ENCODE measurements around the gene HDAC7.

The HDAC7 gene

DNA sequence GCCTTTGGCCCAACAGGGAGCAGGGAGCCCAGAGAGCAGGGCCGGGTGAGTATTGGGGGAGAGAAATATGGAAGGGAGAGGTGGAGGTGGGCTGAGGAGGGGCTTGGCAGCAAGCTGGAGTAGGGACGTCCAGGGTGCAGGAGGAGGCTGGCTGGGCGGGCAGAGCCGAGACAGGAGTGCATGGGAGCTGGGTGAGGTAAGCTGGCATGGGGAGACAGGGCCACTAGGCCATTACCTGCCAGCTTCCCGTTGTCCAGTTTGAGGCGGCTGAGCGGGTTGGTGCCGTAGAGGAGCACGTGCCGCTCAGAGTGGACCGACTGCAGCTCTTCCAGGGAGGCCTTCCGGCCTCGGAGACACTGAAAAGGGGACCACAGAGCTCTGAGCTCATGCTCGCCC is 28.4 kb downstream of the HDAC7 start:
- no peak for DNase-seq

DNA sequence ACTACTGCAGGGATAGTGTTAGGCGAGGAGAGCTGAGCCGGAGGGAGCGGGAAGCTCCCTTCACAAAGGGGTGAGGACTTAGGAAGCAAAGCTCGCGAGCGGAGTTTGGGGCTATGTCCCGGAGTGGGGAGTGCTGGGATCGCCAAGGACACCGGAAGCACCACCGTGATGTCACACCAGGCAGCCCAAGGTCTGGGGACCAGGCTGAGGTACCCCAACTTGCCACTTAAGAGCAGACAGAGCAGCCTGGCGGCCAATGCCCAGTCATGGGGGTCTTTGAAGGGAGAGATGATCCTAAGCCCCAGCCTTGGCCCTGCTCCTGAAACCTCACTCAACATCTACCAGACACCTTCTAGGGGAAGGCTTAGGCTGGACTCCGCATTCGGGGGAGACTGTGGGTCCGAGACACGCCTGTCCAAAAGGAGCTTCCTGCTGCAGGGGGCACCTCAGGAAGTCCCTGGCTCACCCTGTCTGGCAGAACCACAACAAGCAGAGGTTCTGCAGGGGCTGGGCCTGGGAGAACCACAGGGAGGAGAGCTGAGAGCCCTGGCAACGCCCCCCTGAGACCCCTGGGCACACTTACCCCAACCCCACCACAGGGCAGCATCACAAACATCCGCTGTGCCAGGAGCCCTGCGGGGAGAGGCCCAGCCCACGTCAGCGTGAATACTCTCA is 28.9 kb downstream of the HDAC7 start:
- no peak for DNase-seq

DNA sequence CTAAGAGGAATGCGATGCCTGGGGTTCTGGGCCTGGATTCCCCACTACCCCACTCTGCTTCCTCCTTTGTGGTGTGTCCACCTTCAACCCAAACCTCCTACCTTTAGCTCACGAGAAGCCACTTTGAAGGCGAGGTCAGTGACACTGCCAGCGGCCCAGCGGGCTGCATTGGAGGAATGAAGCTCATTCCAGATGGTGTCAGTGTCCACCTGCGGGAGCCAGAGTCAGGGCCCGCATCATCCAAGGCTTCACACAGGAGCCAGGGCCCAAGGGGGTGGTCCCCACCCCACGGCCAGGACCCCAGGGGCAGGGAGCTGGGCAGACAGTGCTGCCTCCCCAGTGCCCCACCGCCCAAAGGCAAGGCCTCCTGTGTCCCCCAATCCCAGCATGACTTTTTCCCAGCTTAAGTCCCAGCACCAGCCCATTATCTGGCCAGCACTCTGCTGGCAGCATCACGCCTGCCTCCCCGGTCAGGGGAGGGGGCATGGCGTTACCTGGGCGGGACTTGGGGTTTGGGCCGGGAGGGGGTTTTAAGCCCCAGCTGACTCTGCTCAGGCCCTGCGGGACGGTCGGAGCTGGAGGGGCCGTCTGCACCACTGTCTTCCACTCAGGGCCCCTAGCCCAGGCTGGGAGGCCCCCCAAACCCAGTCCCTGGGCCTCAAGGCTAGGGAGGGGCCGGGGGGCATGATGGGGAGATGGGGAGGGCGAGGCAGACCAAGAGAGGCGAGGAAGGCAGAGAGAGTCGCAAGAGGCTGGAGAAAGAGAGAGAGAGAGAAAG is 29.8 kb downstream of the HDAC7 start:
- DNase-seq: no peak

DNA sequence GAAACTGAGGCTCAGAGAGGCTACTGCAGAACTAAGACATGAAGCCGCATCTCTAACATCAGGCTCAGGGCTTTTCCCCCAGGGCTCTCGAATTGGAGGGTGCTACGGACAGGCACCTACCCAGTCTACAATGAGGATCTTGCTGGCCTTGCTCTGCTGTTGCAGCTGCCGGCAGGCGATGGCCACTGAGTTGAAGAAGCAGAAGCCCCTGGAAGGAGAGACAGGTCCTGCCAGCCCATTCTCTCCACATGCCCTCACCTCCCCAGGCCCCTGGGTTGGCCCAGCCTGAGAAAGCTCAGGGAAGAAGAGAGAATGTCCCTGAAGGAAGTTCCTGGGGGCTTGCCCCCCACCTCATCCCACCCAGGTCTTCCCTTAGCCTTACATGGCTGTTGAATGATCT is 30.6 kb downstream of the HDAC7 start:
- DNase-seq: no peak

DNA sequence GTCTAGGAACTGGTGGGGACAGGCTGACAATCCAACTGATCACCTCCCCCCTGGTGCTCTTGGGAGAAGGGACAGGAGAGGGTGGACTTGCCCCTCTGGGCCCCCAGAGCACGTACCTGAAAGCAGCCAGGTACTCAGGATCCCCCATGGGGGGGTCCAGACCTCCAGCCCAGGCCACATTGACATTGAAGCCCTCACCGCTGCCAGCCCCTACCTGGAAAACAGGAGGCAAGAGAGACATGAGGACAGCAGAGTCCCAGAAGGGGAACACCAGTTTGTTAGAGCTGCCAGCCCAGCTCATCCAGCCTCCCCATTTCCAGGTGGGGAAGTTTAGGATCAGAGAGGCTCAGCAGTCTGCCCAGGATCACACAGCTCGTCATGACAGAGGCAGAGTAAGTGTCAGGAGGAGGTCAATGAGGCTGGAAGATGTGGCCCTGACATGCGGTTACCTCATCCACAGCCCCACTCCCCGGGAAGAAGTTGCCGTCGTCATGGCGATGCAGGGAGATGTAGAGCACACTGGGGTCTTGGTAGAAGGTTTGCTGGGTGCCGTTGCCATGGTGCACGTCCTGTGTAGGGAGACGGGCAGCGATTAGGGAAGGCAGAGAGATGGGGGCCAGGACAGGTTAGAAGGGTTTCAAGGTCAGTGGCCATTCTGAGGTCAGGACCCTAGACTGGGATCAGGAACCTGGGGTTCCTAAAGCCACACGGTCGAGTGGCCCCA is 31.9 kb downstream of the HDAC7 start:
- DNase-seq: no peak

DNA sequence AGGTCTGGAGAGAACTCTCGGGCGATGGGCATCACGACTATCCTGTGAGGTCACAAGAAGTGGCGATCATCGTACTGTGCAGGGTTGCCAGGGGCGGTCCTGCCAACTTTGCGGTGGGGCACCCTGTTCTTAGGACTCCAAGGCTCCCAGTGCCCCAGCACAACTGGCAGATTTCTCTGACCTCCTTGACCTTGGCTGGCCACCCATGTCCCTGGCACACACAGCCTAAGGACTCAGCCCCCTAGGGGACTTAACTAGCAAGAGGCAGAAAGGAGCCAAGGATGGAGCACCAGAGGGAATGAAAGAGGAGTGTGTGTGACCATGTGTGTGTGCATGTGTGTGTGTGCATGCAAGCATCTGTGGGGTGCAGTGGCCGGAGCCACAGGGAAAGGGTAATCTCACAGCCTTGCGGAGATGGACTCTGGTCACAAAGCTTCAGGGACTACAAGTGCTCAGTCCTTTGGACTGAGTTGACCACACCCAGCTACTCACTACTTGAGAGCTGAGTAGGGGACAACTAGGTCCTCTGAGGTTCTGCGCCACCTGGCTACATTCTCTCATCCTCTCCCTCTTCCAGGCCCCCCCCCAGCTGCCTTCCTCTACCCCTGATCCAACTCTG is 32.9 kb downstream of the HDAC7 start:
- DNase-seq: no peak

DNA sequence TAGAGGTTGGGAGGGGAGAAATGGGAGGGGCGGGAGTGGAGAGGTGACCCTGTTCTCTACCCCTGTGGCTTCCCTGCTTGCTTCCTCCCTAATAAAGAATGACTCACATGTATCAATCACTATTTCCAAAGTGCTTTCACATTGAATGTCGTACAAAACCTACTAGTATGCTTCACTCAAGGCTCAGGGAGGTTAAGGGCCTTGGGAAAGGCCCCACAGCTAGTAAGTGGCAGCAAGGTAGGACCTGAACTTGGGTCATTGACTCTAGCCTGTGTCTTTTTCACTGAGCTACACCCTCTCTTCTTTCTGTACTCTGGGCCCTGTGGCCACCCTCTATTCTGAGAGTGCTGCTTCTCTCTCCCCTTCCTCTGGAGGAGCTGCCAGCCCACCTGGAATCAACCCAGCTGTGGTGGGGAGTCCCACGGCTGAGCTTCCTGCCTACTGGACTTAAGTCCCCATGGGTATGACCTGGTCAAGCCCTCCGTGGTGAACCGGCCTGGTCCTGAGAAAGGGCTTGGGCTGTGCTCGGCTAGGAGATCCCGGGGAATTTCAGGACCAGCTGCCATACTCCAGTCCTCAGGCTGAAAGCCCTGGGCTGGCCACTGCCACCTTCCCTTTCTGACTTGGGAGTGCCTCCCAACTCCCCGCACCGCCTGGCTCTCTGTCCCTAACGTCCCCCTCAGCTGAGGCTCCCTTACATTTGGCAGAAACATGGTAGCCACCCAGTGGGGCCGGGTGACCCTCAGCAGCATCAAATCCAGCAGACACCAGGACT is 33.6 kb downstream of the HDAC7 start:
- no peak for DNase-seq

DNA sequence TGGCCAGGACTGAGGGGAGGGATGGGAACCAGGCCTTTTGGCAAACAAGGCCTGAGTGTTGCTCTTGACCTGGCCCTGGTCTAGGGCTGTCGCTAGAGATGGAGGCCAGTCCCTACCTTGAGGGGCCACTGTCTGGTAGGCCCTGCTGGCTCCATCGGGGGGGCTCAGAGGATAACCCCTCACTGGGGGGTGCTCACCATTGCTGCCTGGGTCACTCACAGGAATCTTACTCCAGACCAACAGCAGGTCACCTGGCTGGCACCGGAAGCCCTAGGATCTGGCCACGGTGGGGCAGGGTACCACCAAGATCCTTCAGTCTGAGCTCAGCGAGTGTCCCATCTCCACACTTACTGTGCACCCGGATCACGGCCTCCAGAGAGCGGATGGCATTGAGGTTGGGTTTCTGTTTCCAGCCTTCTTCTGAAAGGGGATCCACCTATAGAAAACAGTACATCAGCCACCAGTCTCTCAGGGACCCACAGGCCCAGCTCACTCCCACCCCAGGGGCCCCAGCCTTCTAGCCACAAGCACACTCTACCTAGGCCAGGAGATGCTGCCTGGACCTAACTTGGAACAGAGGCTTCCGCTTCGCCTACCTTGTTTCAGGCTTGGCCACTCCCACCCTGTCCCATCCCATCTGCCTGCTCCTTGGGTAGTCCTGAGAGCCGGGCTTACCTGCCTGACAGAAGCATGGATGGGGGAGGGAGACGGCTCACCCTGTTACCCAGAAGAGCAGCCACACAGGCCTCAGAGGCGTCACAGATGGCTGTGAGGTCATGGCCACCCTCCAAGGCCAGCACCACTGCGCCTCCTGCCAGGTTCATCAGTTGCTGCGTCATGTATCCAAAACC is 34.4 kb downstream of the HDAC7 start:
- no peak for DNase-seq

DNA sequence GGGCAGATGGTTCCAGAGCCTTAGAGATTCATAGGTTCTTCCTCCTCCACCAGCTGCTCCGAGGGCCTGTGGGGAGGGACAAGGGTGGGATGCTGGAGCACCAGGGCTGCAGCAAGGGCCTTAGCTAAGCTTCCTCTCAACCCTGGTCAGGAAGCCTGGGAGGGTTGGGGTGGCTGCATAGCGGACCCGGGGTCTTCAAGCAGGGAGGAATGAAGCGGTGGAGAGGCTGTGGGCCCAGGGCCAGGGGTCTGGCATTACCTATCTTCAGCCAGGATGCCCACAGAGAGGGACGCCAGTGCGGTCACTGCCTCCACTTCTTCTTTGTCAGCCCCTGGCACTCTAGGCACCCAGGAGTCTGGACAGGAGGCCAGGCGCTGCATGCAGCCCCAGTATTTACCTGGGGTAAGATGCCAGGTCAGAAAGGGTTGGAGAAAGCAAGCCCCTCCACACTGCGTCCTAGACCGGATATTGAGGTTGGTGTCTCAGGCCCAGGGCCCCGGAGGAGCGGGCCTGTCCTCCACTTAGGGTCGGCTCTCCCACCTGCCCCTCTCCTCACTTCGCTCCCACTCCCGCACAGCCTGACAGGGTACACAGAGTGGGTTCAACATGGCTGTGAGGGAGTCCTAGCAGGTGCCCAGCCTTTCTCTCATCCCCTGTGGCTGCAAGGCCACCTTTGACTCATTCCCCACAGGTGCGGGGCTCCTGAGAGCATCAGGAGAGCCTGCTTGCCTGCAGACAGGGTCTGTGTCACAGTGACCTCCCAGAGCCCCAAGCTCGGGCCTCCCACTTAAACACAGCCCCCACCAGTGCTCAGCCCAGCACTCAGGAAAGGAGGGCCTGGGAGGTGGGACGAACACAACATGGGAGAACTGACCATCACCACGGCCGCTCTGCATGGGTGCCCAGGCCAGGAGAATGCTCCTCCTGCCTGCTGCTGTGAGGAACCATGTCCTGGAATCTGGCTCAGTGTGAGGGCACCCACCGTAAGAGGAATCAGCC is 35.6 kb downstream of the HDAC7 start:
- DNase-seq: no peak

DNA sequence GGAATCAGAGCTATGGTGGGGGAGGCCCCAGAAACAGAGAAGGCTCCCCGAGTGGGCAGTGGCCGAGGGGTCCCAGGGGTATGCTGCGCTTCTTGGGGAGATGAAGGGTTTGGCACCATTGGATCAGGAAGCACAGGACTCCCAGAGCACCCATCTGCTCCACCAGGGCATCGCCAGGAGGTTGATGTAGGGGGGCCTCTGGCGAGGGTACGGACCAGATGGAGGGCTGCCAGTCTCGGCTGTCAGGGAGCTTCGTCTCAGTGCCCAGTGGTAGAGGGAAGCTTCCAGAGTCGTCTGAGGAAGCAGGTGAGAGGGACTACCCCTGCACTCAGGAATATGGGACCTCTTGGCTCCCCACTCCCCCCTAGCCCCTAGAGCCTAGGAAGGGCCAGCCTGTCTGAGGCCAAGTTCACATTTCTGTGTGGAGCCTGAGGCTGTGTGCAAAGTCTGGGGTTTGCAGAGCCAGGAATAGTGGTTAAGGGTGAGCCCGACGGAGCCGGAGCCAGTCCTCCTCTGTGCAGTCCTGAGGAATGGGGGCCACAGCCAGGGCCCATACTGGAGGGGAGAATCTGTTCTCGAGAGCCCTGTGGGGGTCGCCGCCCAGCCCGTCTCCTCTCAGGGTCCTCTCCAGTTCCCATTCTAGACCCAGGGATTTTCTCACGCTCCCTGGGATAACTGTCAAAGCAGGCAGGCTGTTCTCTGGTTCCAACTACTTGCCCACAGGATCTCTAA is 36.5 kb downstream of the HDAC7 start:
- no peak for DNase-seq

DNA sequence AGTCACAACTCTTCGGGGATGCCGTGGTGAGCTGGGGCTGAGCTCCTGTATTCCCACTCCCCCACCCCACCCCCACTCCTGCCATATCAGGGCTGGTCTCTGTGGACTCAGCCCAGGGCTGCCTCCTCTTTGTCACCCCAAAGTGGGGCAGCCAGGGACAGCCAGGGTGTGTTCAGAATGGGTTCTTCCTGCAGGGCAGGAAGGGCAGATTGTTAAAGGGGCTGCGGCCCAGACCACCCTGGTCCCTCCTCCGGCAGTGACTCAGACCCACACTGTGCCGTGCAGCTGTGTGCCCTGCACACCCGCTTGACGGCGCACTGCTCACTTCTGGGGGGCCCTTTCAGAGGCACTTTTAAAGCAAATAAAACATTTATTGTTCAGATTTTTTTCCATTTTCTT is 37.3 kb downstream of the HDAC7 start:
- DNase-seq: no peak

DNA sequence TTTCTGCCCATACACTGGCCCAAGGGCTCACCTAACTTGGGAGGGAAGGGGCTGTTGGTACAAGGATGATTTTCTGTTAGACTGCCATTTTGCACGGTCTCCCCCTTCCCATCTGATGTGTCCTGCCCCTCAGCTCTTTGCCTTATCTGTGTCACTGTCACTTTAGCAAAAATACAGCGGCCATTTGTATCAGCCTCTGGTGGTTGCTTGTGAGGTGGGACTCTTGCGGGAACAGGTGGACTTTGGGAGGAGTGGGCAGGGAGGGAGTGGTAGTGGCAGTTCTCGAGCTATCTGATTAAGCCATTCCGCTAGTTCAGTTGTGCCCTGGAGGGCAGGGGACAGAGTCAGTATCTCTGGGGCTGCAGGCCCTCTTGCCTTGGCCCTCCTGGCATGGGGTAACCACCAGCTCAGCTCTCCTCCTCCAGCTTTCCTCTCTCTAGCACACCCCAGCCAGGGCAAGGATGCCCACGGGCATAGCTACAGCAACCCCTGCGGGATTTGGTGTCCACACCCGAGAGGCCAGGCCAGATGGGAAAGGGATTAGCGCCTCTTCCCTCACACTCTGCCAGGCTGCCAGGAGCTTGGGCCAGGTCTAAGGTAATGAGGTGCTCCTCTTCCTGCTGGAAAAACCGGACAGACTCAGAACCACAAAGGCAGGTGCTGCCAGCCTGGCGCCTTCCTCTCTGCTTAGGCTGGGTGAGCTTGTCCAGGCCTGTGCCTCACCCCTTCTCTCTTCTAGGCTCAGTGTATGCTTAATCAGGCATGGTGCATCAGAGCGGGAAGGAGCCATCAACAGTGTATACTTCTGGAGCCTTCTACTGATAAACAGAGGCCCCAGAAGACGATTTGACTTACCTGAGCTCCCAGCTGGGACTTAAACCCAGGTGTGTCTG is 38.0 kb downstream of the HDAC7 start:
- DNase-seq: no peak

DNA sequence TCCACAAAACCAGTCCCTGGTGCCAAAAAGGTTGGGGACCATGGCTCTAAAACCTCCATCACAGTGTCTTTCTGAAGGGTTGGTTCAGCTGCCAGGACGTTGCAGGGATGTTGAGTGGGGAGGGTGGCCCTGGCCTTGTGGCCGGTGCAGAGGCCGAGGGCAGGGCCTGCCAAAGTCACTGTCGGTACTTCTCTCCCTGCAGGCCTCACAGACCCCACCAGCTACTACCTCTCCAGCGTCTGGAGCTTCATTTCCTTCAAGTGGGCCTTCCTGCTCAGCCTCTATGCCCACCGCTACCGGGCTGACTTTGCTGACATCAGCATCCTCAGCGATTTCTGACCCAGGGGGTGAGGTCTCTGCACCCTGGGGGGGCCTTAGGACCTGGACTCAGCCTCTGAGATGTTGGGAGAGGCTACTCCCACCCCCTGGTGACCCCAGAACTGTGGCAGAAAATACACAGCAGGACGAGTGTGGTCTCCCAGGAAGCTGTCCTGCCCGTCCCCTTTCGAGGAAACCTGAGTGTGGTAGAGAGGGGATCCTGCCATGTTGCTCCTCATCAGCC is 39.7 kb downstream of the HDAC7 start:
- no peak for DNase-seq

DNA sequence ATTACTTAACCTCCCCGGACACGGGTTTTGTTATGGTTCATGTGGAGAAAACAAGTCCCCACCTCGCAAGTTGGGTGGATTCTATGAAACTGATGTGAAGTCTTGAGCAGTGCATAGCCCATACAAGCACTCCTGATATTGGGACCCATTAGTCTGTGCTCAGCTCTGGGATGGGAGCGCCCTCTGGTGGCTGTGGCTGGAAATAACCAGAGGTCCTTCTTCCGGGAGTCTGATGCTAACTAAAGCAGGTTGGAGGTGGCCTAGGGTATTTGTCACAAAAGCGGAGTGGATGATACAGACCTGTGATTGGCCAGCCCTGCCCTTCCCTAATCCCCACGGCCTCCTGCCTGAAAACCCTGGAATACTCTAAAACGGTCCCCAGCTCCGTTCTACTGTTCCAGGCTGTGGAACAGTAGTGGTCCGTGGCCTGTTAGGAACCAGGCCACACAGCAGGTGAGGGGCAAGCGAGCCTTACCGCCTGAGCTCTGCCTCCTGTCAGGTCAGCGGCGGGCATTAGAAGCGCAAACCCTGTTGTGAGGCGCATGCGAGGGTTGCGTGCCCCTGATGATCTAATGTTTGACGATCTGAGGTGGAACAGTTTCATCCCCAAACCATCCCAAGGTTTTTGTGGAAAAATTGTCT is 40.3 kb downstream of the HDAC7 start:
- DNase-seq: peak; percentile 73 to 81

DNA sequence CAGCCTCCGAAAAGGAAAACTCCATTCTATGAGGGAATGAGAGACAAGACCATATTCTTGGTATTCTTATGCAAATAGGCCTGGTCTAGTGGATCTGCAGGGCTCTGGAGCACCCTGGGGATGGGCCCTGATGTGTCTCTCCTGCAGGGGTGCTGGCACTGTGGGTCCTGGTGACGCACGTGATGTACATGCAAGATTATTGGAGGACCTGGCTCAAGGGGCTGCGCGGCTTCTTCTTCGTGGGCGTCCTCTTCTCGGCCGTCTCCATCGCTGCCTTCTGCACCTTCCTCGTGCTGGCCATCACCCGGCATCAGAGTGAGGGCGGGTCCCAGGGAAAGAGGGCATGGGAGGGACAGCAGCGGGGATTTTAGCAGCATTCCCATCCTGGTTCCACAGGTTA is 40.8 kb downstream of the HDAC7 start:
- no peak for DNase-seq

DNA sequence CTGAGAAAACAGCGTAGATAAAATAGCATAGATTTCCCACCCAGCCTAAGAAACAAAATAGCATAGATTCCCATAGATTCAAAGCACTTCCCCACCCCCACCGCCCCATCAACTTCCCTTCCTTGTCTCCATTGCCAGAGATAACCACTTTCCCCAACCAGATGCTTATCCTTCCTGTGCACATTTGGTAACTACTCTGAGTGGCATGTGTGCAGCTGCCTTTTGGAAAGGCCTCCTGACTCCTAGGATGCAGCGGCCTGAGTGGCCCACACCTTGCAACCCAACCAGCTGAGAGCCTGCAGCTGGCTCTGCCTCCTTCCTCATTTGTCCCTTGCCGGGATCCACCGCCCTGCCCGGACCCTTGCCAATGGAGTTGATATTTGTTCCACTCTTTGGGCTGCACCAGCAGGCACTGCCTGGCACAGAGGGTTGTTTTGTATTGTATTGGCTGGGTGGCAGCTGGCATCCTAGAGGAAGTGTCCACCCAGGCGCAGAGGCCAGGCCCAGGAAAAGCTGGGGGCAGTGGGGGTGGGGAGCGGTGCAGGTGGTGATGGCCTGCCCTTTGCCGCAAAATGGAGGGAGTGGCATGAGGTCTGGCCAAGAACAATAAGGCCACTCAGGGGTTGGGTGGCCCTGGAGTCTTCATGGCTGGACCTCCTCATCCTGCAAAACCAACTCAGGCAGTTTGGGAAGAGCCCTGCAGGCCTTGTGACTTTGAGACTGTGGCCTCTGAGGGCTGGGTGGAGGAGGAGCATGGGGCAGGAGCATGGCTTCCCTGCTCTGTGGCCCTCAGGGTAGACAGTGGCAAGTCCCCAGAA is 41.8 kb downstream of the HDAC7 start:
- DNase-seq: peak in 1 of 2 experiments; percentile 10

DNA sequence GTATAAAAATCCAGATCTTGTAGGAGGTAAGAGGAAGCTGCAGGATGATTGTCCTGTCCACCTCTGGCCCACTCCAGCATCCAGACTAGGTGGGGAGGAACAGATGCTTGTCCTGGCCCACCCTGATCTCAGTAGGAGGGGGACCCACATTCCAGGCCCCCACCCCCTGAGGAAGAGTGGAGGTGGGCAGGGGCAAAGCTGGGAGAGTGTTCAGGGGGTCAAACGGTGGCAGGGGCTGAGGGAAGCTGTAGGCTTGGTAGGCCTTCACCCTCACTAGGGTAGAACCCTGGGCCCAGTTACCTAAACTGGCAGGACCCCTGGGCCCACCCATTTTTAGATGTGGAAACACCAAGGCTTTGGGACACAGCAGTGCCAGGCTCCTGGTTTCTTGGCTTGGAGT is 42.6 kb downstream of the HDAC7 start:
- no peak for DNase-seq

Data from NCI-H446 (cell line).